ENCODE results near the gene TTC3. TPM values are rescaled to one million over a fixed set of nuclear protein-coding genes. Genes with fewer than 3 reads are reported as not detected.

Gene TTC3
- total RNA-seq, 2 donors from 2014 or later, result 184 to 273 TPM

DNA sequence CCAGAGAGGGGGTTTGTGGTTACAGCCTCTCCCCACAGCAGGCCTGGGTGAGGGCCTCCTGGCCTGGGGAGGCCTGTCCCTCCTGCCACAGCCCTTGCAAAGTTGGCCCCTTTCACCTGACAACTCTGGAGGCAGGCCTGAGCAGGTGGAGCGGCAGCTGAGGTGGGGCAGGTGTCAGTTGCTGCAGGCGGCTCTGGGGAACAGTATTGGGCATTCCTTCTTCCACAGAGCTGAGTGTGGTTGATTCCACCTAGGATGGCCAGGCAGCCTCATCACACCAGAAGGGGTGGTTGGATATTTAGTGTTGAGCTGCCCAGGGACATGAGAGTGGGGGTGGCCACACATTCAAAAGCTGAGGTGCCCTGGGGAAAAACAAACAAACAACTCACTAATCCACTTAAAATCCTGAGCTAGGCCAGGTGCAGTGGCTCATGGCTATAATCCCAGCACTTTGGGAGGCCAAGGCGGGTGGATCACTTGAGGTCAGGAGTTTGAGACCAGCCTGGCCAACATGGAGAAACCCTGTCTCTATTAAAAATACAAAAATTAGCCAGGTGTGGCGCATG, 31.3 kb upstream of the TTC3 start:
- Mint-ChIP-seq H3K9me3 (no peaks in the 10 kb centered on the region), H3K27ac (peak overlapping the region; percentile 85), H3K36me3 (ENCODE audit: low read depth) (no peaks in the 10 kb centered on the region), H3K27me3 (ENCODE audit: insufficient read depth) (peaks cover 42% of the 10 kb centered on the region), H3K4me1 (peaks cover 38% of the 10 kb centered on the region), H3K4me3 (no peak overlapping the region)
- TF ChIP-seq, protein P1, sequence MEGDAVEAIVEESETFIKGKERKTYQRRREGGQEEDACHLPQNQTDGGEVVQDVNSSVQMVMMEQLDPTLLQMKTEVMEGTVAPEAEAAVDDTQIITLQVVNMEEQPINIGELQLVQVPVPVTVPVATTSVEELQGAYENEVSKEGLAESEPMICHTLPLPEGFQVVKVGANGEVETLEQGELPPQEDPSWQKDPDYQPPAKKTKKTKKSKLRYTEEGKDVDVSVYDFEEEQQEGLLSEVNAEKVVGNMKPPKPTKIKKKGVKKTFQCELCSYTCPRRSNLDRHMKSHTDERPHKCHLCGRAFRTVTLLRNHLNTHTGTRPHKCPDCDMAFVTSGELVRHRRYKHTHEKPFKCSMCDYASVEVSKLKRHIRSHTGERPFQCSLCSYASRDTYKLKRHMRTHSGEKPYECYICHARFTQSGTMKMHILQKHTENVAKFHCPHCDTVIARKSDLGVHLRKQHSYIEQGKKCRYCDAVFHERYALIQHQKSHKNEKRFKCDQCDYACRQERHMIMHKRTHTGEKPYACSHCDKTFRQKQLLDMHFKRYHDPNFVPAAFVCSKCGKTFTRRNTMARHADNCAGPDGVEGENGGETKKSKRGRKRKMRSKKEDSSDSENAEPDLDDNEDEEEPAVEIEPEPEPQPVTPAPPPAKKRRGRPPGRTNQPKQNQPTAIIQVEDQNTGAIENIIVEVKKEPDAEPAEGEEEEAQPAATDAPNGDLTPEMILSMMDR (conservative IDR thresholded peaks at IDR 0.05), result no peak
- no peaks in the 10 kb centered on the region for H3K9me3 ChIP-seq (ENCODE audit: control insufficient read depth, low read length)
- peak overlapping the region; percentile 64 for H3K9ac ChIP-seq (ENCODE audit: extremely low read depth, low read length, poor library complexity, severe bottlenecking)
- no peak overlapping the region for H3K27ac ChIP-seq (ENCODE audit: low read depth, low read length)
- 68 to 86% methylated on average over 2 to 4 of the region's 4 CpGs for WGBS, 2 experiments (ENCODE audit: insufficient coverage in 1 of 2, insufficient read length in 1 of 2)
- H3K4me3 ChIP-seq (ENCODE audit: low read length), result peak overlapping the region; percentile 33
- peak; percentile 75 for DNase-seq
- H3K27me3 ChIP-seq (ENCODE audit: control insufficient read depth, insufficient read depth, low read length, poor library complexity, severe bottlenecking), result no peaks in the 10 kb centered on the region
- no peaks in the 10 kb centered on the region for H3K36me3 ChIP-seq (ENCODE audit: control insufficient read depth, insufficient read depth, low read length)
- peaks cover 16% of the 10 kb centered on the region for H3K4me1 ChIP-seq (ENCODE audit: control insufficient read depth, insufficient read depth, low read length)

DNA sequence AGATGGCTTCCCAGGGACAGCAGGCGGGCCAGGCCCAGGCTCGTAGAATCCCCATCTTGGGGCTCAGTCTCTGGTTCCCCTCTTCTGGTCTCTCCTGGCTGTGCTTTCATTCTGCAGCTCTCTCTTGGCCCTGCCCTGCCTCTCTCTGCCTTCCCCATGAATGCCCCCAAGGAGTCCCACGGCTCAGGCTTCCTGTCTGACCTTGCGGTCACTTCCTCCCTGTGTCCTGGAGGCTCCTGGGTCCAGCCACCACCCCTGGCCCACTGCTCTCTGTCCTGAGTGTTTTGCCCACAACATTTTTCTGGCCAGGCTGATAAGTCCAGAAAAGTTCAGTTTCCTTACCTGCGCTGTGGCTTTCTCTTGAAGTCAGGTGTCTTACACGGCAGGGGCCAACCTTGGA, 29.2 kb upstream of the TTC3 start:
- WGBS, 2 experiments (ENCODE audit: insufficient coverage in 1 of 2, insufficient read length in 1 of 2), result 96 to 97% methylated on average over 5 to 6 of the region's 6 CpGs
- Histone ChIP-seq H3K9me3 (ENCODE audit: control insufficient read depth, low read length) (no peaks in the 10 kb centered on the region), H3K27me3 (ENCODE audit: control insufficient read depth, insufficient read depth, low read length, poor library complexity, severe bottlenecking) (no peaks in the 10 kb centered on the region), H3K36me3 (ENCODE audit: control insufficient read depth, insufficient read depth, low read length) (no peaks in the 10 kb centered on the region), H3K4me1 (ENCODE audit: control insufficient read depth, insufficient read depth, low read length) (peaks cover 19% of the 10 kb centered on the region), H3K9ac (ENCODE audit: extremely low read depth, low read length, poor library complexity, severe bottlenecking) (no peak overlapping the region), H3K27ac (ENCODE audit: low read depth, low read length) (no peak overlapping the region), H3K4me3 (ENCODE audit: low read length) (no peak overlapping the region)
- Mint-ChIP-seq H3K4me3 (no peak overlapping the region), H3K27me3 (ENCODE audit: insufficient read depth) (peaks cover 38% of the 10 kb centered on the region), H3K27ac (no peak overlapping the region), H3K4me1 (peaks cover 58% of the 10 kb centered on the region), H3K9me3 (no peaks in the 10 kb centered on the region), H3K36me3 (ENCODE audit: low read depth) (no peaks in the 10 kb centered on the region)
- TF ChIP-seq, protein P1 (conservative IDR thresholded peaks at IDR 0.05), result no peak
- DNase-seq, result no peak

DNA sequence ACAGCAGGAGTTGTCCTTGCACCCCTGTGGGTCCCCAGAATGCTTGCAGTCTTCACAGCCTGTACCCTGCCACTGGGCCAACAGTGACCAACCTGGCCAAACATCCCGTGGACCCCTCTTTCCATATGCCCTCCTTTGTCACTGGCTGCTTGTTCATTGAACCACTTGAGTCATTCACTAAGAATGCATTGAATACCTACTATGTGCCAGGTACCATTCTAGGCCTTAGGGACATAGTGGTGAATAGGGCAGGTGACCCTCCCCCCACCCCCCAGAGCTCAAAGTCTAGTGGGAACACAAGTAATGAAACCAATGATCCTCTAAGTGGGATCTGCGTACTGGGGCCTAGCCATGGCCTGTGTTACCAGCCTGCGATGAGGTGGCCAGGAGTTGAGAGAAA, 28.4 kb upstream of the TTC3 start:
- Histone ChIP-seq H3K9me3 (ENCODE audit: control insufficient read depth, low read length) (no peaks in the 10 kb centered on the region), H3K36me3 (ENCODE audit: control insufficient read depth, insufficient read depth, low read length) (no peaks in the 10 kb centered on the region), H3K4me1 (ENCODE audit: control insufficient read depth, insufficient read depth, low read length) (peaks cover 19% of the 10 kb centered on the region), H3K4me3 (ENCODE audit: low read length) (no peak overlapping the region), H3K27me3 (ENCODE audit: control insufficient read depth, insufficient read depth, low read length, poor library complexity, severe bottlenecking) (no peaks in the 10 kb centered on the region), H3K9ac (ENCODE audit: extremely low read depth, low read length, poor library complexity, severe bottlenecking) (no peak overlapping the region), H3K27ac (ENCODE audit: low read depth, low read length) (no peak overlapping the region)
- H3K9me3 Mint-ChIP-seq, result peaks cover 7% of the 10 kb centered on the region
- TF ChIP-seq, protein P1 (conservative IDR thresholded peaks at IDR 0.05), result no peak
- WGBS, 2 experiments (ENCODE audit: insufficient coverage in 1 of 2, insufficient read length in 1 of 2), result 94 to 95% methylated on average over 3 of the region's 3 CpGs
- peaks cover 43% of the 10 kb centered on the region for H3K27me3 Mint-ChIP-seq (ENCODE audit: insufficient read depth)
- H3K4me1 Mint-ChIP-seq, result peaks cover 57% of the 10 kb centered on the region
- no peak for DNase-seq
- H3K4me3 Mint-ChIP-seq, result no peak overlapping the region
- H3K36me3 Mint-ChIP-seq (ENCODE audit: low read depth), result no peaks in the 10 kb centered on the region
- H3K27ac Mint-ChIP-seq, result no peak overlapping the region
